ENCODE measurements around the gene MRPL45. TPM values are rescaled to one million over a fixed set of nuclear protein-coding genes. Genes with fewer than 3 reads are reported as not detected.

MRPL45 gene
- total RNA-seq, 1 donor from 2014 or later = 57.7 TPM

DNA sequence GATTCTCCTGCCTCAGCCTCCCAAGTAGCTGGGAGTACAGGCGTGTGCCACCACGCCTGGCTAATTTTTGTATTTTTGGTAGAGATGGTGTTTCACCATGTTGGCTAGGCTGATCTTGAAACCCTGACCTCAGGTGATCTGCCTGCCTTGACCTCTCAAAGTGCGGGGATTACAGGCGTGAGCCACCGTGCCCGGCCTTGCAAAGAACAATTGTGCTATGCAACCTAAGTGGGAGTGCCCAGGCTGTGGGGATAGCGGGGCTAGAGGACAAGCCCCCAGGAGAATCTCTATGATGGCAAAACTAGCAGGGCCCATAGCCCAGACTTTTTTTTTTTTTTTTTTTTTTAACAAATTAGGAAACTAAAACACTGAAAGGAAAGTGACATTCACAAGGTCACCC is 48.8 kb downstream of the MRPL45 start:
- H3K4me1 Mint-ChIP-seq (ENCODE audit: unreplicated experiment) = peaks cover 3% of the 10 kb centered on the region
- no peak overlapping the region for H3K4me3 Mint-ChIP-seq (ENCODE audit: unreplicated experiment)
- no peaks in the 10 kb centered on the region for H3K27me3 Mint-ChIP-seq (ENCODE audit: unreplicated experiment)
- no peaks in the 10 kb centered on the region for H3K36me3 Mint-ChIP-seq (ENCODE audit: low read depth, unreplicated experiment)
- H3K27ac Mint-ChIP-seq (ENCODE audit: unreplicated experiment) = no peak overlapping the region
- no peak for DNase-seq (ENCODE audit: low spot score)
- TF ChIP-seq, protein P1, sequence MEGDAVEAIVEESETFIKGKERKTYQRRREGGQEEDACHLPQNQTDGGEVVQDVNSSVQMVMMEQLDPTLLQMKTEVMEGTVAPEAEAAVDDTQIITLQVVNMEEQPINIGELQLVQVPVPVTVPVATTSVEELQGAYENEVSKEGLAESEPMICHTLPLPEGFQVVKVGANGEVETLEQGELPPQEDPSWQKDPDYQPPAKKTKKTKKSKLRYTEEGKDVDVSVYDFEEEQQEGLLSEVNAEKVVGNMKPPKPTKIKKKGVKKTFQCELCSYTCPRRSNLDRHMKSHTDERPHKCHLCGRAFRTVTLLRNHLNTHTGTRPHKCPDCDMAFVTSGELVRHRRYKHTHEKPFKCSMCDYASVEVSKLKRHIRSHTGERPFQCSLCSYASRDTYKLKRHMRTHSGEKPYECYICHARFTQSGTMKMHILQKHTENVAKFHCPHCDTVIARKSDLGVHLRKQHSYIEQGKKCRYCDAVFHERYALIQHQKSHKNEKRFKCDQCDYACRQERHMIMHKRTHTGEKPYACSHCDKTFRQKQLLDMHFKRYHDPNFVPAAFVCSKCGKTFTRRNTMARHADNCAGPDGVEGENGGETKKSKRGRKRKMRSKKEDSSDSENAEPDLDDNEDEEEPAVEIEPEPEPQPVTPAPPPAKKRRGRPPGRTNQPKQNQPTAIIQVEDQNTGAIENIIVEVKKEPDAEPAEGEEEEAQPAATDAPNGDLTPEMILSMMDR (IDR thresholded peaks at IDR 0.05; ENCODE audit: unreplicated experiment) = no peak
- H3K9me3 Mint-ChIP-seq (ENCODE audit: unreplicated experiment) = no peaks in the 10 kb centered on the region

DNA sequence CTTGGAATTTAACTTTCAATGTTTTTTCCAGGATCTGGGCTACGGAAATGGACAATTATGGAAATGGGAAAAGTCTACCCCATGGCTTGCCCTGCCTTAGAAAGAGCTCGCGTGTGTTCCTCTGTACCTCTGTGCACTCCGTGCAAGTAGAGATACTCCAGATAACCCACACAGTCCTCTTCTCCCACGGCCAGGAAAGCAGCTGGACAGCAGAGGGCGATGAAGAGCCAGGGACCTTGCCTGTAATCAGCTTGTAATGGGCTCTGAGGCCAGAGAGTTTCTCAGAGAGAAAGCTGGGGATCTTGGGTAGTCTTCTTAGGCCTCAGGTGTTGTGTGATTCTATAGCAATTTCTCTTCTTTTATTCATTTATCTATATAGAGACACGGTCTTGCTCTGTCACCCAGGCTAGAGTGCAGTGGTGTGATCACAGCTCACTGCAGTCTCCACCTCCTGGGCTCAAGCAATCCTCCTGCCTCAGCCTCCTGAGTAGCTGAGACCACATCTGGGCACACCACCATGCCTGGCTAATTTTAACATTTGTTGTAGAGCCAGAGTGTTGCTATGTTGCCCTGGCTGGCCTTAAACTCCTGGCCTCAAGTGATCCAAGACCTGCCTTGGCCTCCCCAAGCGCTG is 52.2 kb downstream of the MRPL45 start:
- H3K9me3 Mint-ChIP-seq (ENCODE audit: unreplicated experiment) = no peaks in the 10 kb centered on the region
- H3K27me3 Mint-ChIP-seq (ENCODE audit: unreplicated experiment) = peaks cover 9% of the 10 kb centered on the region
- peaks cover 4% of the 10 kb centered on the region for H3K36me3 Mint-ChIP-seq (ENCODE audit: low read depth, unreplicated experiment)
- H3K27ac Mint-ChIP-seq (ENCODE audit: unreplicated experiment) = no peak overlapping the region
- TF ChIP-seq, protein P1 (IDR thresholded peaks at IDR 0.05; ENCODE audit: unreplicated experiment) = peak; percentile 54
- peaks cover 10% of the 10 kb centered on the region for H3K4me1 Mint-ChIP-seq (ENCODE audit: unreplicated experiment)
- peak; percentile 89 for DNase-seq (ENCODE audit: low spot score)
- H3K4me3 Mint-ChIP-seq (ENCODE audit: unreplicated experiment) = no peak overlapping the region

DNA sequence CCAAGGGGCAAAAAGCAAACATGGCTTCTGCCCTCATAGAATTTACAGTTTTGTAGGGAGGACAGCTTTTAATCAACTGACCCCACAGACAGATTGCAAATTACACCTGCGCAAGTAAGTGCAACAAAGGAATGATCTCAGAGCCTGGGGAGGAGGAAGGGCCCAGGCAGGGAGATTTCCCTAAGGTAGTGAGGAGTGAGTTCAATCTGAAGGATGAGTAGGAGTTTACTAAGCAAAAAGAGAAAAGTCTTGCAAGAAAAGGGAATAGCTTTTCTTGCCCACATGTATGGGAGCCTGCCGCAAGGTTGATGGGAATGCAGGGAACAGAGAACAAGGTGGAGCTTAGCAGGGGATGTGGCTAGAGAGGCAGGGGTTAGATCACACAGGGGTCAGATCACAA is 53.1 kb downstream of the MRPL45 start:
- no peak for DNase-seq (ENCODE audit: low spot score)
- Mint-ChIP-seq H3K27ac (ENCODE audit: unreplicated experiment) (no peak overlapping the region), H3K4me3 (ENCODE audit: unreplicated experiment) (no peak overlapping the region), H3K36me3 (ENCODE audit: low read depth, unreplicated experiment) (peaks cover 4% of the 10 kb centered on the region), H3K27me3 (ENCODE audit: unreplicated experiment) (peaks cover 9% of the 10 kb centered on the region), H3K4me1 (ENCODE audit: unreplicated experiment) (peaks cover 10% of the 10 kb centered on the region), H3K9me3 (ENCODE audit: unreplicated experiment) (no peaks in the 10 kb centered on the region)
- TF ChIP-seq, protein P1 (IDR thresholded peaks at IDR 0.05; ENCODE audit: unreplicated experiment) = no peak

DNA sequence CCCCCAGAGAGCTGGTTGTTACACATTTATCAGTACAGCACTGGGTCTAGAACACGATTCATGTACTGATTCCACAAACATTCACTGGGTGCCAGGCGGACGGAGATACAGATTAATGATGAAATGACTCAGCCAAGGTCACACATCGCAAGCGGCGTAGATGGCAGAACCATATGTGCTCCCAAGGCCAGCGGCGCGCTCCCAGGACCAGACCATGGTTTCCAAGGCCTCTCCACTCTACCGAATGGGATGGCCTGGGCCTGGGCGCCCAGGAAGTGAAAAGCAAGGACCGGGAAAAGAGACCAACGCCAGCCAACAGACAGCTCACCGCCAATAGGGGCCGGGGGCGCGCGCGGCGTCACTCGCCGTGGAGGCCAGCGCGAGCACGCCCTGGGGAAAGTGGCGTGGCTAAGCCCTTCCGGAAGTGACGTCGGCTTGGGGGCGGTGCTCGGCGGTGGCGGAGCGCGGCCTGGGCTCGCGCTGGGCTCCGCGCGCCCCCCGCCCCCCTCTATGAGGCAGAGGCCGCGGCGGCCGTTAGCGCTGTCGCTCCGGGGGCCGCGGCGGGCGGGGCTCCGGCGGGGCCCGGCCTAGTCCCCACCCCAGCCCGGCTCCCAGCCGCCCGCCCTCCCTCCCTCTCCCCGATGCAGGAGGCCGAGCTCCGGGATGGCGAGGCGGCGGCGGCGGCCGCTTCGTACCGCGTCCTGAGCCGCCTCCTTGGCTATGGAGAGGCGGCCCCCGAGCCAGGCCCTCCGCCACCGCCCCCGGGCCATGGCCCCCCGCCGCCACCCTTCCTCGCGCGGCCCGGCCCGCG is 54.6 kb downstream of the MRPL45 start, which contains the start of gene SOCS7:
TSS of gene SOCS7 (plus strand) at position 433 of the 811 bp plus-strand sequence. CDS start at position 642, 209 bp downstream.
- TF ChIP-seq, protein P1 (IDR thresholded peaks at IDR 0.05; ENCODE audit: unreplicated experiment) = no peak
- peak; percentile 82 for DNase-seq (ENCODE audit: low spot score)
- Mint-ChIP-seq H3K4me3 (ENCODE audit: unreplicated experiment) (peak within 1 kb of the TSS; percentile 93), H3K9me3 (ENCODE audit: unreplicated experiment) (no peaks in the 10 kb centered on the region), H3K4me1 (ENCODE audit: unreplicated experiment) (peaks cover 10% of the 10 kb centered on the region), H3K27ac (ENCODE audit: unreplicated experiment) (peak within 1 kb of the TSS; percentile 65), H3K36me3 (ENCODE audit: low read depth, unreplicated experiment) (peaks cover 4% of the 10 kb centered on the region), H3K27me3 (ENCODE audit: unreplicated experiment) (peaks cover 9% of the 10 kb centered on the region)

Measured in endothelial cell (in vitro differentiated cells).